HCT116 (cell line): ENCODE data around the gene NLRP1. TPM values are rescaled to one million over a fixed set of nuclear protein-coding genes. Genes with fewer than 3 reads are reported as not detected.
A peak's percentile ranks its signal among the peaks of the same experiment; 100 is the strongest.

Experiments used
- ATAC-seq: fragments of 200-7000 bp; cut with Tn5 transposase; 2 replicates; pipeline ENCODE4 v1.9.1; 2020; ENCODE audit warnings: mild to moderate bottlenecking, moderate library complexity
- BruUV-seq: library from RNA; stranded (reverse); fragments of 400-500 nt; replicated peaks from 2 replicates; lab custom pipeline; 2021; lab: Mats Ljungman, UMichigan
- CTCF ChIA-PET: fragments of 300-600 bp; sonication (Branson Sonifier 250); formaldehyde crosslinking; loops from one replicate; lab custom pipeline; 2021; ENCODE audit warnings: antibody characterized with exemption; lab: Charles Lee
- POLR2A ChIA-PET: fragments of 300-600, 350-600 bp; sonication (Branson Sonifier 250); formaldehyde crosslinking; loops from one replicate; lab custom pipeline; 2021; ENCODE audit warnings: antibody characterized with exemption; lab: Charles Lee
- RAD21 ChIA-PET, 2 experiments: fragments of 300-600 bp; sonication (Branson Sonifier 250); formaldehyde crosslinking; loops; one replicate each; lab custom pipeline; 2023; ENCODE audit warnings: low total read pairs in 2 of 2; ENCODE audit not compliant: uncharacterized antibody in 2 of 2, unreplicated experiment in 2 of 2, low non-redundant PET in 1 of 2; lab: Charles Lee
- DNase-seq: peaks from one replicate; pipeline ENCODE4 v3.0.0-alpha.2; 2010; ENCODE audit warnings: low read depth, low spot score
- H2AFZ ChIP-seq: fragments of 200-600 bp; shearing (Covaris generic), sonication (generic); 2 replicates; pipeline ENCODE4 v1.6.1; 2017; ENCODE audit warnings: low read depth, mixed run types, mixed read lengths, antibody characterized with exemption, low read length; ENCODE audit not compliant: poor library complexity, severe bottlenecking
- H3K27ac ChIP-seq: 2 replicates; pipeline ENCODE4 v1.5.1; 2012; ENCODE audit warnings: low read depth, low read length
- H3K27me3 ChIP-seq: fragments of 200-600 bp; sonication (generic); 2 replicates; pipeline ENCODE4 v1.6.1; 2016; ENCODE audit warnings: mixed run types, low read length, mixed read lengths; ENCODE audit not compliant: insufficient read depth
- H3K36me3 ChIP-seq, 2 experiments: fragments of 200-500 bp in 1 of 2; fragments of 200-600 bp in 1 of 2; sonication (Bioruptor generic) in 1 of 2; sonication (generic) in 1 of 2; 2 replicates each; pipeline versions ENCODE4 v1.5.1 to v1.6.1; 2014 to 2016; ENCODE audit warnings: low read length in 2 of 2, inconsistent platforms in 1 of 2, mixed read lengths in 1 of 2, mixed run types in 1 of 2; ENCODE audit not compliant: insufficient read depth in 2 of 2, control insufficient read depth in 1 of 2
- H3K4me1 ChIP-seq, 2 experiments: fragments of 200-600 bp in 1 of 2; sonication (generic) in 1 of 2; 2 replicates each; pipeline versions ENCODE4 v1.5.1 to v1.6.1; 2012 to 2017; ENCODE audit warnings: low read length in 2 of 2, inconsistent platforms in 1 of 2, mild to moderate bottlenecking in 1 of 2, mixed read lengths in 1 of 2, mixed run types in 1 of 2, moderate library complexity in 1 of 2; ENCODE audit not compliant: insufficient read depth in 2 of 2, control insufficient read depth in 1 of 2
- H3K4me2 ChIP-seq: fragments of 200-600 bp; sonication (generic); 2 replicates; pipeline ENCODE4 v1.6.1; 2017; ENCODE audit warnings: mixed run types, low read length, mixed read lengths
- H3K4me3 ChIP-seq, 2 experiments: fragments of 200-600 bp in 1 of 2; sonication (generic) in 1 of 2; replicated peaks in 1 of 2; 2 replicates each; pipeline ENCODE4 v1.5.1; 2011 to 2016; ENCODE audit warnings: low read length in 2 of 2, control low read depth in 1 of 2, low read depth in 1 of 2, mild to moderate bottlenecking in 1 of 2, mixed read lengths in 1 of 2, mixed run types in 1 of 2
- H3K79me2 ChIP-seq: fragments of 200-600 bp; sonication (generic); 2 replicates; pipeline ENCODE4 v1.6.1; 2017; ENCODE audit warnings: mild to moderate bottlenecking, mixed run types, low read length, moderate library complexity, mixed read lengths; ENCODE audit not compliant: insufficient read depth
- H3K9ac ChIP-seq: fragments of 200-600 bp; sonication (generic); 2 replicates; pipeline ENCODE4 v1.6.1; 2016; ENCODE audit warnings: low read length, mixed read lengths
- H3K9me2 ChIP-seq: fragments of 200-600 bp; sonication (generic), shearing (Covaris generic); 2 replicates; pipeline ENCODE4 v1.6.1; 2017; ENCODE audit warnings: mixed run types, mild to moderate bottlenecking, moderate library complexity; ENCODE audit not compliant: insufficient read depth
- H3K9me3 ChIP-seq, 2 experiments: fragments of 200-500 bp in 1 of 2; fragments of 200-600 bp in 1 of 2; sonication (Bioruptor generic) in 1 of 2; sonication (generic) in 1 of 2; 2 replicates each; pipeline ENCODE4 v1.6.1; 2014 to 2017; ENCODE audit warnings: low read length in 2 of 2, mixed read lengths in 2 of 2, inconsistent platforms in 1 of 2, low read depth in 1 of 2, mild to moderate bottlenecking in 1 of 2, mixed run types in 1 of 2, moderate library complexity in 1 of 2; ENCODE audit not compliant: control insufficient read depth in 1 of 2, insufficient read depth in 1 of 2
- H4K20me1 ChIP-seq: fragments of 200-600 bp; sonication (generic), shearing (Covaris generic); 2 replicates; pipeline ENCODE4 v1.6.1; 2017; ENCODE audit warnings: mixed run types, mild to moderate bottlenecking, moderate library complexity; ENCODE audit not compliant: insufficient read depth
- CTCF ChIP-seq, 3 experiments: fragments of 200-600 bp in 1 of 3; sonication (generic) in 1 of 3; IDR thresholded peaks in 2 of 3; conservative IDR thresholded peaks in 1 of 3; 2 replicates each; pipeline ENCODE4 v1.5.1; 2012 to 2017; ENCODE audit warnings: low read depth in 2 of 3, low read length in 2 of 3, antibody characterized with exemption in 1 of 3, borderline replicate concordance in 1 of 3, control low read depth in 1 of 3, mild to moderate bottlenecking in 1 of 3, mixed read lengths in 1 of 3, mixed run types in 1 of 3, moderate library complexity in 1 of 3; ENCODE audit not compliant: insufficient read depth in 1 of 3
- EZH2 ChIP-seq: fragments of 200-600 bp; sonication (generic); IDR thresholded peaks from 2 replicates; pipeline ENCODE4 v1.6.1; 2017; ENCODE audit warnings: antibody characterized with exemption, mixed run types
- EZH2phosphoT487 ChIP-seq: fragments of 200-600 bp; IDR thresholded peaks from 2 replicates; pipeline ENCODE4 v1.6.1; 2018; ENCODE audit warnings: antibody characterized with exemption, borderline replicate concordance
- JUND ChIP-seq: IDR thresholded peaks from 2 replicates; pipeline ENCODE4 v1.6.1; 2012
- POLR2A ChIP-seq: IDR thresholded peaks from 2 replicates; pipeline ENCODE4 v1.7.0; 2011; ENCODE audit warnings: borderline replicate concordance; ENCODE audit not compliant: insufficient read depth, insufficient read length; ENCODE audit errors: extremely low read depth
- POLR2AphosphoS5 ChIP-seq: IDR thresholded peaks from 2 replicates; pipeline ENCODE4 v1.6.1; 2011; ENCODE audit warnings: mild to moderate bottlenecking, low read depth, low read length, moderate library complexity
- RAD21 ChIP-seq: IDR thresholded peaks from 2 replicates; pipeline ENCODE4 v1.6.1; 2012; ENCODE audit warnings: low read depth, mild to moderate bottlenecking
- SIN3A ChIP-seq: IDR thresholded peaks from 2 replicates; pipeline ENCODE4 v1.6.1; 2012; ENCODE audit warnings: low read depth
- SP1 ChIP-seq: IDR thresholded peaks from 2 replicates; pipeline ENCODE4 v1.6.1; 2012; ENCODE audit warnings: low read depth
- SRF ChIP-seq: IDR thresholded peaks from 2 replicates; pipeline ENCODE4 v1.6.1; 2012; ENCODE audit warnings: low read depth
- YY1 ChIP-seq: IDR thresholded peaks from 2 replicates; pipeline ENCODE4 v1.6.1; 2011; ENCODE audit warnings: low read length, low read depth, moderate library complexity, mild to moderate bottlenecking; ENCODE audit not compliant: insufficient replicate concordance; ENCODE audit errors: extremely low read depth
- ZFX ChIP-seq: fragments of 450-650 bp; IDR thresholded peaks from 2 replicates; pipeline ENCODE4 v1.6.1; 2017
- ZNF274 ChIP-seq: fragments of 200-500 bp; sonication (Bioruptor generic); IDR thresholded peaks from 2 replicates; pipeline ENCODE4 v1.6.1; 2014; ENCODE audit warnings: mild to moderate bottlenecking, low read depth, low read length, inconsistent platforms
- intact Hi-C: fragments of 100-400 bp; cut with micrococcal nuclease; formaldehyde crosslinking; loops from 2 replicates; pipeline ENCODE4 v1.10.0; 2022
- total RNA-seq: library from RNA; stranded (reverse); gene quantifications from one replicate; pipeline ENCODE4 v1.2.1, GENCODE V29; 2021; ENCODE audit not compliant: unreplicated experiment
- TF ChIP-seq, protein P1 (sequence below): IDR thresholded peaks from 2 replicates; pipeline ENCODE4 v1.6.1; 2011; ENCODE audit warnings: mild to moderate bottlenecking, low read length, moderate library complexity; ENCODE audit not compliant: insufficient replicate concordance; ENCODE audit errors: extremely low read depth
- TF ChIP-seq, protein P2 (sequence below): IDR thresholded peaks from 2 replicates; pipeline ENCODE4 v1.6.1; 2012
- TF ChIP-seq, protein P3 (sequence below): IDR thresholded peaks from 2 replicates; pipeline ENCODE4 v1.6.1; 2012; ENCODE audit warnings: low read depth

NLRP1 gene
- total RNA-seq, 1 experiment from 2014 or later: 7.2 TPM

GRCh38 chr17:5522476-5522875 lies 61.8 kb downstream of the NLRP1 start:
- TF ChIP-seq EZH2phosphoT487 (no peak), SIN3A (no peak), SP1 (no peak), YY1 (no peak), SRF (no peak), POLR2A (no peak), CTCF (IDR thresholded peaks at IDR 0.05 in 2 of 3, conservative IDR thresholded peaks at IDR 0.05 in 1 of 3; ENCODE audit: borderline replicate concordance in 1 of 3, insufficient read depth in 1 of 3, low read depth in 2 of 3, low read length in 2 of 3) (peak in 1 of 3 experiments; percentile 13; a peak in 1 of 6 replicates), JUND (no peak), RAD21 (peak; percentile 12; the same call in 1 of the 2 replicates), ZNF274 (no peak), ZFX (no peak), EZH2 (no peak), POLR2AphosphoS5 (no peak)
- TF ChIP-seq, protein P1, sequence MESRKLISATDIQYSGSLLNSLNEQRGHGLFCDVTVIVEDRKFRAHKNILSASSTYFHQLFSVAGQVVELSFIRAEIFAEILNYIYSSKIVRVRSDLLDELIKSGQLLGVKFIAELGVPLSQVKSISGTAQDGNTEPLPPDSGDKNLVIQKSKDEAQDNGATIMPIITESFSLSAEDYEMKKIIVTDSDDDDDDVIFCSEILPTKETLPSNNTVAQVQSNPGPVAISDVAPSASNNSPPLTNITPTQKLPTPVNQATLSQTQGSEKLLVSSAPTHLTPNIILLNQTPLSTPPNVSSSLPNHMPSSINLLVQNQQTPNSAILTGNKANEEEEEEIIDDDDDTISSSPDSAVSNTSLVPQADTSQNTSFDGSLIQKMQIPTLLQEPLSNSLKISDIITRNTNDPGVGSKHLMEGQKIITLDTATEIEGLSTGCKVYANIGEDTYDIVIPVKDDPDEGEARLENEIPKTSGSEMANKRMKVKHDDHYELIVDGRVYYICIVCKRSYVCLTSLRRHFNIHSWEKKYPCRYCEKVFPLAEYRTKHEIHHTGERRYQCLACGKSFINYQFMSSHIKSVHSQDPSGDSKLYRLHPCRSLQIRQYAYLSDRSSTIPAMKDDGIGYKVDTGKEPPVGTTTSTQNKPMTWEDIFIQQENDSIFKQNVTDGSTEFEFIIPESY: no peak
- TF ChIP-seq, protein P2, sequence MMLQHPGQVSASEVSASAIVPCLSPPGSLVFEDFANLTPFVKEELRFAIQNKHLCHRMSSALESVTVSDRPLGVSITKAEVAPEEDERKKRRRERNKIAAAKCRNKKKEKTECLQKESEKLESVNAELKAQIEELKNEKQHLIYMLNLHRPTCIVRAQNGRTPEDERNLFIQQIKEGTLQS: no peak
- TF ChIP-seq, protein P3, sequence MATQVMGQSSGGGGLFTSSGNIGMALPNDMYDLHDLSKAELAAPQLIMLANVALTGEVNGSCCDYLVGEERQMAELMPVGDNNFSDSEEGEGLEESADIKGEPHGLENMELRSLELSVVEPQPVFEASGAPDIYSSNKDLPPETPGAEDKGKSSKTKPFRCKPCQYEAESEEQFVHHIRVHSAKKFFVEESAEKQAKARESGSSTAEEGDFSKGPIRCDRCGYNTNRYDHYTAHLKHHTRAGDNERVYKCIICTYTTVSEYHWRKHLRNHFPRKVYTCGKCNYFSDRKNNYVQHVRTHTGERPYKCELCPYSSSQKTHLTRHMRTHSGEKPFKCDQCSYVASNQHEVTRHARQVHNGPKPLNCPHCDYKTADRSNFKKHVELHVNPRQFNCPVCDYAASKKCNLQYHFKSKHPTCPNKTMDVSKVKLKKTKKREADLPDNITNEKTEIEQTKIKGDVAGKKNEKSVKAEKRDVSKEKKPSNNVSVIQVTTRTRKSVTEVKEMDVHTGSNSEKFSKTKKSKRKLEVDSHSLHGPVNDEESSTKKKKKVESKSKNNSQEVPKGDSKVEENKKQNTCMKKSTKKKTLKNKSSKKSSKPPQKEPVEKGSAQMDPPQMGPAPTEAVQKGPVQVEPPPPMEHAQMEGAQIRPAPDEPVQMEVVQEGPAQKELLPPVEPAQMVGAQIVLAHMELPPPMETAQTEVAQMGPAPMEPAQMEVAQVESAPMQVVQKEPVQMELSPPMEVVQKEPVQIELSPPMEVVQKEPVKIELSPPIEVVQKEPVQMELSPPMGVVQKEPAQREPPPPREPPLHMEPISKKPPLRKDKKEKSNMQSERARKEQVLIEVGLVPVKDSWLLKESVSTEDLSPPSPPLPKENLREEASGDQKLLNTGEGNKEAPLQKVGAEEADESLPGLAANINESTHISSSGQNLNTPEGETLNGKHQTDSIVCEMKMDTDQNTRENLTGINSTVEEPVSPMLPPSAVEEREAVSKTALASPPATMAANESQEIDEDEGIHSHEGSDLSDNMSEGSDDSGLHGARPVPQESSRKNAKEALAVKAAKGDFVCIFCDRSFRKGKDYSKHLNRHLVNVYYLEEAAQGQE: no peak
- ATAC-seq (no peak), DNase-seq (no peak)
- Histone ChIP-seq H3K79me2 (no peaks in the 10 kb centered on the region), H3K9ac (no peak overlapping the region), H3K4me1 (peaks cover 11 to 19% of the 10 kb centered on the region in 2 experiments), H3K9me2 (no peaks in the 10 kb centered on the region), H3K4me2 (no peak overlapping the region), H2AFZ (no peak overlapping the region), H3K36me3 (no peaks in the 10 kb centered on the region), H3K27me3 (no peaks in the 10 kb centered on the region), H4K20me1 (no peaks in the 10 kb centered on the region), H3K4me3 (no peak overlapping the region), H3K9me3 (no peaks in the 10 kb centered on the region), H3K27ac (no peak overlapping the region)
- ChIA-PET CTCF (no interaction called here), RAD21 (no interaction called here), POLR2A (no interaction called here)
- no TSS peak for BruUV-seq
- intact Hi-C loops: no loop called here
